22Rv1 (cell line): Measurements from ENCODE around the gene WIZ.

Experiments
- CTCF ChIP-seq: fragments of 450-650 bp; IDR thresholded peaks from 2 replicates; pipeline ENCODE4 v1.5.1; 2017; ENCODE audit warnings: mild to moderate bottlenecking
- ZFX ChIP-seq: fragments of 450-650 bp; IDR thresholded peaks from 2 replicates; pipeline ENCODE4 v1.6.1; 2017; ENCODE audit warnings: antibody characterized with exemption, borderline replicate concordance

GRCh38 chr19:15393963-15394362, 55.8 kb downstream of the WIZ start:
- no peak for TF ChIP-seq CTCF
- TF ChIP-seq ZFX, result no peak
